Measurements from ENCODE around the gene KRT26.
"Not testable (repeated sequence)": the region's sequence is repeated elsewhere in the genome, so short reads cannot be mapped to it uniquely, and the experiment has no call there.

Gene KRT26

GRCh38 chr17:40772101-40772500 lies at the start of gene KRT26:
KRT26 (minus strand) TSS chr17:40772201; CDS start chr17:40772113, 88 bp downstream.
- no peak for DNase-seq (ENCODE audit: low read depth)

GRCh38 chr17:40821536-40821935 lies 49.5 kb upstream of the KRT26 start:
- no peak for DNase-seq (ENCODE audit: low read depth)

GRCh38 chr17:40820228-40820838 lies 48.3 kb upstream of the KRT26 start:
- DNase-seq (ENCODE audit: low read depth): no peak

GRCh38 chr17:40819528-40820125 lies 47.6 kb upstream of the KRT26 start:
- peak; percentile 37 for DNase-seq (ENCODE audit: low read depth)

GRCh38 chr17:40818733-40819527 lies 46.9 kb upstream of the KRT26 start:
- peak; percentile 88 for DNase-seq (ENCODE audit: low read depth)

- DNase-seq (ENCODE audit: low read depth): no peak
These were observed 46.3 kb upstream of the KRT26 start for GRCh38 chr17:40818343-40818732.

- DNase-seq (ENCODE audit: low read depth): no peak
These were observed 45.2 kb upstream of the KRT26 start for GRCh38 chr17:40817103-40817682.

- DNase-seq (ENCODE audit: low read depth): no peak
These were observed 44.6 kb upstream of the KRT26 start for GRCh38 chr17:40816569-40816968.

- DNase-seq (ENCODE audit: low read depth): no peak
These were observed 43.4 kb upstream of the KRT26 start for GRCh38 chr17:40815381-40815780.

- not testable (repeated sequence) for DNase-seq (ENCODE audit: low read depth)
These were observed 42.7 kb upstream of the KRT26 start for GRCh38 chr17:40814657-40815056.

- DNase-seq (ENCODE audit: low read depth): peak; percentile 82
These were observed 41.8 kb upstream of the KRT26 start for GRCh38 chr17:40813804-40814203.

GRCh38 chr17:40812639-40813038 lies 40.6 kb upstream of the KRT26 start:
- DNase-seq (ENCODE audit: low read depth): no peak

- DNase-seq (ENCODE audit: low read depth): peak; percentile 47
These were observed 38.5 kb upstream of the KRT26 start for GRCh38 chr17:40810494-40810893.

GRCh38 chr17:40809721-40810421 lies 37.9 kb upstream of the KRT26 start:
- DNase-seq (ENCODE audit: low read depth): no peak

- no peak for DNase-seq (ENCODE audit: low read depth)
These were observed 34.1 kb upstream of the KRT26 start for GRCh38 chr17:40806131-40806530.

GRCh38 chr17:40803617-40804082 lies 31.6 kb upstream of the KRT26 start:
- DNase-seq (ENCODE audit: low read depth): peak; percentile 83

GRCh38 chr17:40801157-40801556 lies 29.2 kb upstream of the KRT26 start:
- DNase-seq (ENCODE audit: low read depth): no peak

GRCh38 chr17:40800381-40800780 lies 28.4 kb upstream of the KRT26 start:
- DNase-seq (ENCODE audit: low read depth): no peak

GRCh38 chr17:40799859-40800258 lies 27.9 kb upstream of the KRT26 start, which contains the start of gene KRT28:
KRT28 (minus strand) TSS chr17:40799959; CDS start chr17:40799893, 66 bp downstream.
- no peak for DNase-seq (ENCODE audit: low read depth)

GRCh38 chr17:40796846-40797245 lies 24.8 kb upstream of the KRT26 start:
- DNase-seq (ENCODE audit: low read depth): no peak

GRCh38 chr17:40795019-40795667 lies 23.1 kb upstream of the KRT26 start:
- DNase-seq (ENCODE audit: low read depth): no peak
